Measurements from ENCODE around the gene P2RX2. TPM values are rescaled to one million over a fixed set of nuclear protein-coding genes. Genes with fewer than 3 reads are reported as not detected.
"Not testable (repeated sequence)": the region's sequence is repeated elsewhere in the genome, so short reads cannot be mapped to it uniquely, and the experiment has no call there.

The P2RX2 gene
- total RNA-seq, 4 donors from 2014 or later = 0.47 to 3.9 (median 3.3) TPM

GRCh38 chr12:132597333-132598316 is 21.0 kb upstream of the P2RX2 start:
- TF ChIP-seq EP300 (IDR thresholded peaks at IDR 0.05) (no peak), POLR2AphosphoS5 (IDR thresholded peaks at IDR 0.05) (no peak), POLR2A (IDR thresholded peaks at IDR 0.05) (no peak), CTCF (IDR thresholded peaks at IDR 0.05) (no peak)
- ATAC-seq = no peak
- 4 to 23% methylated on average over 3 to 30 of the region's 58 CpGs for WGBS, 2 donors (ENCODE audit: low coverage in 1 of 2)
- peak overlapping the region in 1 of 4 donors; percentile 63 for H3K27ac ChIP-seq
- peak overlapping the region; percentile 30 to 44 for H3K4me3 ChIP-seq
- peaks cover 38% of the 10 kb centered on the region for H3K27me3 ChIP-seq
- no peaks in the 10 kb centered on the region for H3K9me3 ChIP-seq
- H3K36me3 ChIP-seq = no peaks in the 10 kb centered on the region
- H3K4me1 ChIP-seq = peaks cover 0 to 34% (median 7%) of the 10 kb centered on the region in 3 donors

GRCh38 chr12:132599502-132599901 is 19.1 kb upstream of the P2RX2 start:
- H3K9me3 ChIP-seq, ATAC-seq, H3K36me3 ChIP-seq, H3K4me3 ChIP-seq: not testable (repeated sequence)
- Histone ChIP-seq H3K4me1 (peaks cover 0 to 37% (median 9%) of the 10 kb centered on the region in 3 donors), H3K27ac (peak overlapping the region in 1 of 4 donors; percentile 49), H3K27me3 (peaks cover 49% of the 10 kb centered on the region)
- WGBS, 2 donors (ENCODE audit: low coverage in 1 of 2) = 73% methylated on average over 6 of the region's 6 CpGs; no CpG with 5 or more reads in 1 of the 2 donors

GRCh38 chr12:132600048-132601032 is 18.2 kb upstream of the P2RX2 start:
- peak overlapping the region in 3 of 4 donors; percentile 38 to 62 (median 49) for H3K27ac ChIP-seq
- H3K4me1 ChIP-seq = peaks cover 0 to 39% (median 9%) of the 10 kb centered on the region in 3 donors
- peak overlapping the region; percentile 25 to 51 for H3K4me3 ChIP-seq
- WGBS, 2 donors (ENCODE audit: low coverage in 1 of 2) = 47 to 48% methylated on average over 3 to 7 of the region's 45 CpGs
- no peaks in the 10 kb centered on the region for H3K36me3 ChIP-seq
- TF ChIP-seq CTCF (IDR thresholded peaks at IDR 0.05) (peak in 3 of 4 experiments; percentile 57 to 84 (median 70)), POLR2A (IDR thresholded peaks at IDR 0.05) (no peak), POLR2AphosphoS5 (IDR thresholded peaks at IDR 0.05) (no peak)
- H3K27me3 ChIP-seq = peaks cover 54% of the 10 kb centered on the region
- peak; percentile 75 for ATAC-seq
- H3K9me3 ChIP-seq = no peaks in the 10 kb centered on the region

GRCh38 chr12:132601171-132601883 is 17.2 kb upstream of the P2RX2 start:
- no peaks in the 10 kb centered on the region for H3K36me3 ChIP-seq
- TF ChIP-seq POLR2A (IDR thresholded peaks at IDR 0.05) (no peak), EP300 (IDR thresholded peaks at IDR 0.05) (no peak), POLR2AphosphoS5 (IDR thresholded peaks at IDR 0.05) (no peak)
- peak overlapping the region in 1 of 2 donors; percentile 51 for H3K4me3 ChIP-seq
- H3K9me3 ChIP-seq = no peaks in the 10 kb centered on the region
- peak overlapping the region in 1 of 4 donors; percentile 62 for H3K27ac ChIP-seq
- H3K27me3 ChIP-seq = peaks cover 56% of the 10 kb centered on the region
- 84% methylated on average over 4 of the region's 31 CpGs; no CpG with 5 or more reads in 1 of the 2 donors for WGBS, 2 donors (ENCODE audit: low coverage in 1 of 2)
- H3K4me1 ChIP-seq = peaks cover 0 to 39% (median 9%) of the 10 kb centered on the region in 3 donors
- ATAC-seq = no peak

- Histone ChIP-seq H3K27me3 (peaks cover 63% of the 10 kb centered on the region), H3K27ac (peak overlapping the region in 3 of 4 donors; percentile 72 to 80 (median 79)), H3K9me3 (no peaks in the 10 kb centered on the region), H3K4me1 (peaks cover 0 to 39% (median 9%) of the 10 kb centered on the region in 3 donors), H3K36me3 (no peaks in the 10 kb centered on the region), H3K4me3 (peak overlapping the region in 1 of 2 donors; percentile 47)
- ATAC-seq = no peak
- WGBS, 2 donors (ENCODE audit: low coverage in 1 of 2) = 34 to 47% methylated on average over 8 to 18 of the region's 29 CpGs
- TF ChIP-seq CTCF (IDR thresholded peaks at IDR 0.05) = no peak
- TF ChIP-seq POLR2A (IDR thresholded peaks at IDR 0.05) = no peak
- no peak for TF ChIP-seq EP300 (IDR thresholded peaks at IDR 0.05)
- TF ChIP-seq POLR2AphosphoS5 (IDR thresholded peaks at IDR 0.05) = no peak
Observed at GRCh38 chr12:132602572-132603239, 15.9 kb upstream of the P2RX2 start.
